Measurements from ENCODE around the gene MAS1L.

Gene MAS1L, protein sequence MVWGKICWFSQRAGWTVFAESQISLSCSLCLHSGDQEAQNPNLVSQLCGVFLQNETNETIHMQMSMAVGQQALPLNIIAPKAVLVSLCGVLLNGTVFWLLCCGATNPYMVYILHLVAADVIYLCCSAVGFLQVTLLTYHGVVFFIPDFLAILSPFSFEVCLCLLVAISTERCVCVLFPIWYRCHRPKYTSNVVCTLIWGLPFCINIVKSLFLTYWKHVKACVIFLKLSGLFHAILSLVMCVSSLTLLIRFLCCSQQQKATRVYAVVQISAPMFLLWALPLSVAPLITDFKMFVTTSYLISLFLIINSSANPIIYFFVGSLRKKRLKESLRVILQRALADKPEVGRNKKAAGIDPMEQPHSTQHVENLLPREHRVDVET

GRCh38 chr6:29487660-29488059 is at the start of gene MAS1L:
MAS1L (minus strand) TSS chr6:29487956; CDS start chr6:29487902, 54 bp downstream.
- DNase-seq, result no peak

GRCh38 chr6:29532320-29532951 is 44.7 kb upstream of the MAS1L start:
- no peak for DNase-seq

DNA sequence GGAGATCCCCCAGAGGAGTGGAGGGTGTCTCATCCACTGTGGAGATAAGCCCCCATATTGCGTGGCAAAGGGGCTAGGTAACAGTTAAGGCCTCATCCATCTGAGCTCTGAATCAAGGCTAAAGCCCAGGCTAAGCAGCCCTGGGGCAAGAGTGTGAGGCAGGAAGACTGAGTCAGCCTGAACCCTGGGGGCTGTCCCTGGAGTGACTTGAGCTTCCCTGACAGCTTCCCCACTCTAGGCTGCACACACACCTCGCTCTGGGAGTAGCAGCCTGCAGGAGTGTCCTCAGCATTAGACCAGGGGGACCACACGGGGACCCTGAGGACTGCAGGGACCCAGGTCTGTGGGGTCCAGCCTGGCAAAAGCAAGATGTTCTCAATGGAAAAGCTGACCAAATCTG is 43.9 kb upstream of the MAS1L start:
- DNase-seq, result peak; percentile 32 to 34

DNA sequence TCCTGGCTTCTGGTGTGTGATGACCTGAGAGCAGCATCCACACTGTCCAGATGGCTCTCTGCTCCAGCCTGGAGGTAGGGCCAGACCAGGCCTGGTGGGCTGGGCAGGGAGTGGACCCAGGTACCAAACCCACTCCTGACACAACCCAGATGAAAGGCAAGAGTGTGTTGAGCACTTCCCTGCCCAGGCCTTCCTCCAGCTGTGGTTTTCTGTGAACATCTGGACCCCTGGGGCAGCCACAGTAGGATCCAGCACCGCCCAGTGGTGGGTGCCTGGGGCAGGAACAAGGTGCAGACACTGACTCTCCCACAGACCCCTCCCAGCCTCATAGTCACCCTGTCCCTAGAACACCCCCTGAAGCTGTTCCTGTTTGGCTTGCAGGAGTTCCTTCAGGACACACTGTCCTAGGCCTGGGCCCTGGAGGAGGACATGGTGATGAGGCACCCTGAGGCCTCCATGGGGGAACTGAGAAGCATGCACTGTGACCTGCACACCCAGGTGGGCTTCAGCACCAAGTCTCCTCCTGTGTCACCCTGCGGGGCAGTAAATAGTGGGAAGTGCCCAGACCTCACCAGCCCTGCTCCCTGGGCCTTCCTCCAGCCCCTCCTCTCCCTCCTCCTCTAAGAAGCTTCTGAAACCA is 43.0 kb upstream of the MAS1L start:
- DNase-seq, result no peak

DNA sequence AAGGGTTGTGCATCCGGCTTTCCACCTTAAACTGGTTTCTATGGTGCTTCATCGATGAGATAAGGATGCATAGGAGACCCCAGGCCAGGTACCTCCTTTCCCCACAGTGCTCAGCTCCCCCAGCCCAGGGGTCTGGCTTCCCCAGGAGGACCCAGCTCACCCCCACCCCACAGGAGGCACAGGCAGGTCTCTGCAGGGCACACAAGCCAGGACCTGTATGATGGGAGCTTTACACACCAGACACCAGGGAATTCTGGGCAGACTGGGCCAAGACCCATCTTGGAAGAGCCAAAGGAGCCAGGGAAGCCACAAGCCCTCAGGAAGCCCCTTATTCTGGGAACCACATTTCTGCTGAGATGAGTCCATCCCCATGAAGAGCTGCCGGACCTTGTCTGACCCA is 42.2 kb upstream of the MAS1L start:
- no peak for DNase-seq

DNA sequence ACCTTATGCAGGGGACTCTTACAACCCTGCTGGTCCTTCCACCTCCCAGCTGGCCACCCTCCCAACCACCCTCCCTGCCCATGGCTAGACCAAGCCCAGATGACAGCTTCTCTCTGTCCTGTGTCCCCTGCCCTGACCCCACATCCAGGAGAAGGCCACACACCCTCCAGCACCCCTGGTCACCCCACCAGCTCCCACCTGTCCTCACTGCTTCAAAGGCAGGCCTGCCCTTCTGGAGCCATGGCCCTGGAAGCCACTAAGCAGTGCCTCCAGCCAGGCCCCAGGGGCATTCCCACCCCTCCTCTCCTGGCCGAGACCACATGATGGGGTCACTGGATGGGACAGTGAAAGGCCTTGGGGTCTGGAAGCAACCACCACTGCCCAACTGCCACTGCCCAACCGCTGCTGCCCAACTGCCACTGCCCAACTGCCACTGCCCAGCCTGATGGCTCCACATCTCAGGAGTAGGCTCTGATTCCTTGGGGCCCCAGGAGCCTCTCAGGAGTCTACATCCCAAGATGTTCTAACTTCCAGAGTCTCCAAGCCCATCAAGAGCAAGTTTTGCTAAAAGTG is 41.3 kb upstream of the MAS1L start:
- DNase-seq, result no peak

GRCh38 chr6:29528300-29528931 is 40.7 kb upstream of the MAS1L start:
- DNase-seq, result no peak

DNA sequence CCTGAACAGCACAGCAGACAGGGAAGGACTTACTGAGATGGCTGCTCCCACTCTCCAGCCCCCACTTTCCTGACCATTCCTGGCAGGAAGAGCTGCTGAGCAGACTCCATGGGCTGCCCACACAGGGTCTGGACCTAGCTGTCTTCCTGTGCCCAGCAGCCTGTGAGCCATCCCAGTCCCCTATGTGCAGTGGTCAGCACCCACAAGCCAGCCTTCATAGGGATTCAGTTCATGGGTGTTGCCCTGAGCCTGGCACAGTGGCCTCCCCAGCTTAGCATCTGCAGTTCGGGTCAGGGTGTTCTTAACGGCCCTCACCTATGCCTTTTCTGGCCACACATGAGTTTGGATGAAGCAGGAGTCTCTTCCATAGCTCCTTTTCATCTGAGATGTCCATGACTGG is 39.8 kb upstream of the MAS1L start:
- DNase-seq, result no peak

- DNase-seq, result no peak
These were observed 39.4 kb upstream of the MAS1L start for GRCh38 chr6:29527126-29527525.

- DNase-seq, result no peak
These were observed 37.5 kb upstream of the MAS1L start for GRCh38 chr6:29525311-29525639.

DNA sequence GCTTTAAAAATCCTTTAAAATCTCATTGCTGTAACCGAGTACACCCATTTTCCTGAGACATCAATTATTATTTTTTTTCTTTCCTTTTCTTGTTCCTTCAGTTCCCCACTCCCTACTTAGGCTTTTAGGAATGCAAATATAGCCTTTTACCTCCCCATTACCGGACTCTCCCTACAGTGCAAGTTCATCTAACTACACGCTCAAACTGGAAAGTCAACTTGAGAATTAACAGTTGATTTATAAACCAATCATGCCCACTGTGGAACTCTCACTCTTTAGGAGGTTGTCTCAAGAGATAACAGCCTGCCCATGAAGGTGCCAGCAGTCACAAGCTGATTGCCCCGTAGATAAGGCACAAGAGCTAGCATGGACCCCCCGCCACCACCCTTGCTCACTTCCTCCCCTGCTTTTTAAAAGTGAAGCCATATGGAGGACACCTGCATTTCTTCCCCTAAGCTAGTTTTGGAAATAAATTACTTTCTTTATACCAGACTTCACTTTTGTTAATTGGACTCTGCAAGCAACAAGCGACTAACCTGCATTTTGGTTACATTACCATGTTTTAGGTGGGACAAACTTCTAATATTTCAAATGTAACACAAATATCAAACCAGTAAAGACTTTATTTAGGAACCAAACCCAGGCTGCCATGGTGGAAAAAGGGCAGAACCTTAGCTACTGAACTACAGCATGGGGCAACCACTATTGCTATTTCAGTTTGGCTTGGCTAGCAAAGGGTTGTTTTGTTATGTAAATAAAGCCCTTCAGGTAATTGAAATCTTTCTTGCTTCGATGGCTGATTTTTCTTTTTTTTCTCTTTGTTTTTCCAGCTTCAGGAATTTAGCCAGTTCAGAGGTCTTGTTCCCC is 36.9 kb upstream of the MAS1L start:
- no peak for DNase-seq

DNA sequence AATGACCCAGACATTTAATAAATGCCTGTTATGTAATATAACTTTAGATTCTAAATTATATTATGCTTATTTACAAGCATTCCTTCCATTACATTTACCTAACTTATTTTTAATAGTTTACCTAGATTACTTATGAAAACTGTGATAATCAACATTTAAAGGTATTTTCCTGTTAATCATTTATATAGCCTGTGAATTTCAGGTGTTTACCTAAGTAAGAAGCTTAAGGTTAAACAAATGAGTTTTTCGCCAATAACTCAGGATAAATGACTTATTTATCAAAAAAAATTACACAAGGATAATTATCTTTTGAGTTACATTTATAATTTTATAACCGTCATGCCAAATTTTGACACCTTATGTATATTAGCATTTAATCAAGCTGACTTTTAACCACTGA is 36.3 kb upstream of the MAS1L start:
- DNase-seq, result no peak

- no peak for DNase-seq
These were observed 34.5 kb upstream of the MAS1L start for GRCh38 chr6:29522227-29522626.

- no peak for DNase-seq
These were observed 33.4 kb upstream of the MAS1L start for GRCh38 chr6:29521006-29521680.

- DNase-seq, result no peak
These were observed 32.5 kb upstream of the MAS1L start for GRCh38 chr6:29520232-29520631.

GRCh38 chr6:29519291-29520010 is 31.7 kb upstream of the MAS1L start:
- no peak for DNase-seq

GRCh38 chr6:29517728-29518440 is 30.1 kb upstream of the MAS1L start:
- no peak for DNase-seq

- DNase-seq, result no peak
These were observed 29.5 kb upstream of the MAS1L start for GRCh38 chr6:29517245-29517644.

DNA sequence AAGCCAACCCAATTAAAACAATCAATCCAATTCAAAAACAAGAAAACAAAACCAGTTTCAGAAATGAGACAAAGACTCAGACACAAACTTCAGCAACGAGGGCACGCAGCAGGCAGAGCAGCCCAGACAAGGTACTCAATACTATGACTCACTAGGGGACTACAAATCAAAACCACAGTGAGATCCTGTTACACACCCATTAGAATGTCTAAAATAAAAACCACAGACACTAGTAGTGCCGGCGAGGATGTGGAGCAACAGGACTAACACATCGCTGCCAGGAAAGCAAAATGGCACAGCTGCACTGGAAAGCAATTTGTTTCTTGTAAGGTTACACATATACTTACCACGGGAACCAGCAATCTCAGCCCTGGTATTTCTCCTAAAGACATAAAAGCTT is 28.4 kb upstream of the MAS1L start:
- DNase-seq, result peak; percentile 20 to 25

DNA sequence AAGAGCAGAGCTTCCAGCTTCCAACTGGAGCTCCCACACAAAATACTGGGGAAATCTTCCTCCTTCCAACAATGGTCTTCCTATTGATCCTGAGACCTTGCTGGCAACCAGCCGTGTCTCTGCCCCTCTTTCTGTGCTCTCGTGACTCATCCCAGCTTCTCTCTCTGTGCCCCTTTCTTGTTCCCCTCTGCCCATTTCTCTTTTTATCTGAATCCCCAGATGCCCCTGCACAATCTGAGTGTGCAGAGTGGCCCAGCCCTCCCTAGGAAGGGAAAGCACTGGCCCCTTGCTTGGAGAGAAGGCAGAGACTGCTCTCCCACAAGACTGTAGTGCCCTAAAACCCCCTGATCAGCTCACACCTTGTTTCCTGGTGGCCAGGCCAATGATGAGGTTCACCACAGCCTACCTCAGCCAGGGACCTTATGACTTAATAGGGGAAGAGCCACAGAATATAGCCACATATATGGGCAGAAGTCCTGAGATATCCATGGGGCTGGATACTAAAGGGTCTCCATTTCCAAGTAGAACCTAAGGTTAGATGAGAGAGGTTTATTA is 23.1 kb upstream of the MAS1L start:
- no peak for DNase-seq
